SH-SY5Y (cell line): ENCODE results near the gene ARHGAP45.

Source experiments
- GATA2 ChIP-seq: IDR thresholded peaks from 2 replicates; pipeline ENCODE4 v1.6.1; 2011; ENCODE audit warnings: mild to moderate bottlenecking, low read depth, low read length
- GATA3 ChIP-seq: IDR thresholded peaks from 2 replicates; pipeline ENCODE4 v1.6.1; 2011; ENCODE audit warnings: low read depth, mild to moderate bottlenecking, low read length, moderate library complexity

- TF ChIP-seq GATA2 (no peak), GATA3 (no peak)
Observed at GRCh38 chr19:1035998-1036621, 30.9 kb upstream of the ARHGAP45 start.
